Osteoblast (primary cell): Measurements from ENCODE around the gene SLC25A31. TPM values are rescaled to one million over a fixed set of nuclear protein-coding genes. Genes with fewer than 3 reads are reported as not detected.

Experiments
- DNase-seq: peaks from one replicate; pipeline ENCODE4 v3.0.0; 2011; ENCODE audit warnings: low spot score, mixed read lengths; ENCODE audit not compliant: insufficient read length; ENCODE audit errors: missing footprints
- H2AFZ ChIP-seq: 2 replicates; pipeline ENCODE4 v1.6.0; 2011; ENCODE audit warnings: mild to moderate bottlenecking, low read length
- H3K27ac ChIP-seq: 2 replicates; pipeline ENCODE4 v1.5.1; 2011; ENCODE audit warnings: mild to moderate bottlenecking, low read depth, low read length, moderate library complexity
- H3K27me3 ChIP-seq: 2 replicates; pipeline ENCODE4 v1.6.0; 2012; ENCODE audit warnings: mild to moderate bottlenecking, control low read depth, inconsistent platforms, low read length, moderate library complexity; ENCODE audit not compliant: insufficient read depth
- H3K36me3 ChIP-seq: 2 replicates; pipeline ENCODE4 v1.5.1; 2011; ENCODE audit warnings: mild to moderate bottlenecking, low read length, control low read depth, moderate library complexity; ENCODE audit not compliant: insufficient read depth
- H3K4me1 ChIP-seq: 2 replicates; pipeline ENCODE4 v1.5.1; 2011; ENCODE audit warnings: mild to moderate bottlenecking, low read length, control low read depth, moderate library complexity; ENCODE audit not compliant: insufficient read depth
- H3K4me2 ChIP-seq: 2 replicates; pipeline ENCODE4 v1.6.0; 2011; ENCODE audit warnings: mild to moderate bottlenecking, low read length; ENCODE audit not compliant: insufficient read depth
- H3K4me3 ChIP-seq: fragments of 200-600 bp; sonication (generic); 3 replicates; pipeline ENCODE4 v1.5.1; 2012; ENCODE audit warnings: mild to moderate bottlenecking, low read length, inconsistent platforms; ENCODE audit not compliant: insufficient read depth
- H3K79me2 ChIP-seq: 2 replicates; pipeline ENCODE4 v1.6.0; 2012; ENCODE audit warnings: mild to moderate bottlenecking, low read length, control low read depth, inconsistent platforms; ENCODE audit not compliant: insufficient read depth
- H3K9me3 ChIP-seq: 2 replicates; pipeline ENCODE4 v1.5.1; 2011; ENCODE audit warnings: low read depth, low read length, control low read depth
- H4K20me1 ChIP-seq: 2 replicates; pipeline ENCODE4 v1.6.0; 2012; ENCODE audit warnings: mild to moderate bottlenecking, low read length, control low read depth; ENCODE audit not compliant: insufficient read depth
- CTCF ChIP-seq: IDR thresholded peaks from 2 replicates; pipeline ENCODE4 v1.5.1; 2011; ENCODE audit warnings: mild to moderate bottlenecking, low read depth, low read length, moderate library complexity; ENCODE audit errors: extremely low read depth
- total RNA-seq: library from RNA; depleted of rRNA; stranded (reverse); fragments of >200 nt; gene quantifications from 2 replicates; pipeline ENCODE4 v1.2.3, GENCODE V29; 2012

The SLC25A31 gene
- total RNA-seq = not detected in 2 replicates

GRCh38 chr4:127730142-127730913 is at the start of gene SLC25A31:
Gene SLC25A31, plus strand, starts transcription at chr4:127730400. Its CDS starts 146 bp downstream, at chr4:127730546.
- no peak within 1 kb of the TSS for H3K4me2 ChIP-seq
- no peaks in the 10 kb centered on the region for H3K27me3 ChIP-seq
- no peak for TF ChIP-seq CTCF
- no peak within 1 kb of the TSS for H3K4me3 ChIP-seq
- DNase-seq = peak; percentile 65
- H2AFZ ChIP-seq = no peak within 1 kb of the TSS
- no peaks in the 10 kb centered on the region for H3K36me3 ChIP-seq
- H3K27ac ChIP-seq = no peak within 1 kb of the TSS
- H3K4me1 ChIP-seq = no peaks in the 10 kb centered on the region
- H4K20me1 ChIP-seq = no peaks in the 10 kb centered on the region
- no peaks in the 10 kb centered on the region for H3K9me3 ChIP-seq
- no peaks in the 10 kb centered on the region for H3K79me2 ChIP-seq

- H2AFZ ChIP-seq = no peak overlapping the region
- TF ChIP-seq CTCF = no peak
- no peak overlapping the region for H3K4me2 ChIP-seq
- H3K9me3 ChIP-seq = no peaks in the 10 kb centered on the region
- no peak overlapping the region for H3K4me3 ChIP-seq
- H3K36me3 ChIP-seq = no peaks in the 10 kb centered on the region
- H3K27me3 ChIP-seq = no peaks in the 10 kb centered on the region
- H4K20me1 ChIP-seq = no peaks in the 10 kb centered on the region
- no peak for DNase-seq
- no peaks in the 10 kb centered on the region for H3K79me2 ChIP-seq
- no peak overlapping the region for H3K27ac ChIP-seq
- peaks cover 11% of the 10 kb centered on the region for H3K4me1 ChIP-seq
These were observed 44.9 kb upstream of the SLC25A31 start for GRCh38 chr4:127685292-127685691.

DNA sequence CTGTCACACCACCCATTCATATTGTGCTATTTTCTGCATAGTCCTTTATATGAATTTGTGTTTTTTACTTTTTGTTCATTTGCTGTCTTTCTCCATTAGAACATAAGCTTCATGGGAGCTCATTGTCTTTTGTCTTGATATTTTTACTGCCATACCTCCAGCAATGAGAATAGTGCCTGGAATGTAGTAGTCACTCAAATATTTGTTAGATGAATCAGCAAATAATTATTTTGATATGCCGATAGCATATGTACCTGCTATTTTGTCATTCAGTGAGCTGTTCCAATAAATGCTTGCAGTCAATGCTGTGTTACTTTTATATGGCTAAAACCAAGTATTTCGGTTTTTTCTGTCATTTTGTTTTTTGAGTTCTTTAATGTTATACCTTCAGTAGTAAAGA is 43.5 kb upstream of the SLC25A31 start:
- H3K79me2 ChIP-seq = no peaks in the 10 kb centered on the region
- no peak for TF ChIP-seq CTCF
- H2AFZ ChIP-seq = no peak overlapping the region
- no peak overlapping the region for H3K27ac ChIP-seq
- H4K20me1 ChIP-seq = no peaks in the 10 kb centered on the region
- no peak overlapping the region for H3K4me3 ChIP-seq
- DNase-seq = peak; percentile 19
- H3K36me3 ChIP-seq = no peaks in the 10 kb centered on the region
- H3K4me2 ChIP-seq = no peak overlapping the region
- H3K9me3 ChIP-seq = no peaks in the 10 kb centered on the region
- H3K4me1 ChIP-seq = peaks cover 11% of the 10 kb centered on the region
- H3K27me3 ChIP-seq = no peaks in the 10 kb centered on the region

GRCh38 chr4:127687580-127687979 is 42.6 kb upstream of the SLC25A31 start:
- no peaks in the 10 kb centered on the region for H3K27me3 ChIP-seq
- H3K36me3 ChIP-seq = no peaks in the 10 kb centered on the region
- H3K4me1 ChIP-seq = peaks cover 11% of the 10 kb centered on the region
- no peak overlapping the region for H3K27ac ChIP-seq
- DNase-seq = no peak
- H3K9me3 ChIP-seq = no peaks in the 10 kb centered on the region
- no peak overlapping the region for H2AFZ ChIP-seq
- no peak overlapping the region for H3K4me3 ChIP-seq
- no peaks in the 10 kb centered on the region for H4K20me1 ChIP-seq
- H3K79me2 ChIP-seq = no peaks in the 10 kb centered on the region
- no peak overlapping the region for H3K4me2 ChIP-seq
- no peak for TF ChIP-seq CTCF
